ENCODE results near the gene OR9I1. TPM values are rescaled to one million over a fixed set of nuclear protein-coding genes. Genes with fewer than 3 reads are reported as not detected.

The OR9I1 gene
- total RNA-seq (ENCODE audit: low replicate concordance) = not detected in 2 replicates

DNA sequence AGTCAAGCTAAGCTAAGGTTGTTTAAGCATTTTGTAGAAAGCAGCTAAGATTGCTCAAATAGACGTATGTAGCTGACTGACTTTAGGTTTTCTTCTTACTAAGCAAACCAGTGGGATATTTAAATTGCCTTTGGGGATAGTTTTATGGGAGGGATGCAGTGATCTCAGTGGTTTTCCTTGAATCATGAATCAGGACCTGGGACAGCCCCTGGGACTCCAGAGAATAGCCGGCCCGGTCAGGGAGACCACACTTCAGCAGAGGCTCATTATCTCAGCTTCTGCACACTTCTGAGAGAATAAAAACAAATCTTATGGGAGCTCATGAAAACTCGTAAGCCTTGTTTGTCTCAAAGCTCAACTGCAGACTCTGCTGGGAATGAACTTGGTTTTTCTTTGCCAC, at the start of gene OR9I1:
OR9I1 (minus strand) TSS at position 62 of the 400 bp plus-strand sequence. CDS start 6,086 bp downstream, outside the sequence.

Other genes starting within 250 kb of the OR9I1 start
- gene OR9Q1, start 101.6 kb downstream of the OR9I1 start, total RNA-seq (ENCODE audit: low replicate concordance) = not detected in 2 replicates
- gene OR6Q1, start 94.6 kb downstream of the OR9I1 start, total RNA-seq (ENCODE audit: low replicate concordance) = not detected in 2 replicates
- gene OR9Q2, start 63.5 kb upstream of the OR9I1 start, total RNA-seq (ENCODE audit: low replicate concordance) = not detected in 2 replicates
- not detected in 2 replicates for gene OR1S2, start 78.6 kb upstream of the OR9I1 start, total RNA-seq (ENCODE audit: low replicate concordance)
- gene OR1S1, start 87.2 kb upstream of the OR9I1 start, total RNA-seq (ENCODE audit: low replicate concordance) = not detected in 2 replicates
- gene OR10Q1, start 103.4 kb upstream of the OR9I1 start, total RNA-seq (ENCODE audit: low replicate concordance) = not detected in 2 replicates
- not detected in 2 replicates for gene OR10W1, start 142.7 kb upstream of the OR9I1 start, total RNA-seq (ENCODE audit: low replicate concordance)
- gene OR5B17, start 233.5 kb upstream of the OR9I1 start, total RNA-seq (ENCODE audit: low replicate concordance) = not detected in 2 replicates